GM13976 (cell line): ENCODE data around the gene KBTBD7.
A peak's percentile ranks its signal among the peaks of the same experiment; 100 is the strongest.

Experiments used
- DNase-seq: peaks from one replicate; pipeline ENCODE4 v3.0.0; 2012; ENCODE audit warnings: low spot score
- CTCF ChIP-seq: IDR thresholded peaks from 2 replicates; pipeline ENCODE4 v1.5.1; 2012; ENCODE audit warnings: borderline replicate concordance, mild to moderate bottlenecking; ENCODE audit not compliant: insufficient read depth; ENCODE audit errors: extremely low read depth, missing control alignments, control extremely low read depth
- in situ Hi-C: fragments of 300-500 bp; cut with MboI; formaldehyde crosslinking; loops from one replicate; pipeline ENCODE4 v1.12.0; 2022; ENCODE audit warnings: low sequenced_read_pairs, mixed read lengths, inconsistent platforms; ENCODE audit not compliant: unreplicated experiment

KBTBD7 gene

DNA sequence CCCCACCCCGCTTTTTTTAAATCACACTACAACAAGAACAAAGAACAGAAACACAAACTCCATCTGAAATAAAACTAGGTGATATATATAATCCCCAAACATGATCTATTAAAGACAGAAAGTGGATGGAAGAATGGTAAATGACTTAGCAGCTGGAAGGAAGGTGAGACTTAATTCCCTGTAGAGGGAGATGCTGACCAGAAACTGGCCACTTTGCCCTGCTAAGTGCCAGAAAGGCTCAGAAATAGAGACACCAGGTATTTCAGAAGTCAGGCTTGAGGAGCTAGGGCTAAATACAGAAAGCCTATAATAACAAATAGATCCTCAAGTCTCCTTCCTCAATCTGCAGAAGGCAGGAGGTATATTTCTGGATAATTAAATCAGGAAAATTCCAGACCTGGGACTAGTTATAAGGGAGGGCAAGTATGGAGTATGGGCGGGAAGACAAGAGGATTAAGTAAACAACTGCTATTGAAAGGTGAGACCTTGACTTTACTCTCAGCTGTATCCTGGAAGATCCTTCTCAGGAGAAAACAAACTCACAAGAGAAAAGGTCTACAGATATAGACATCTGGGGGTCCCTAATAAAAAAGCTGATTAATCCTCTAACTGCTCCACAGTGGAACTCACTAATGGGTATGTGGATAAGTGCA lies 36.8 kb upstream of the KBTBD7 start:
- TF ChIP-seq CTCF, result no peak
- no peak for DNase-seq
- in situ Hi-C loops, result no loop called here

GRCh38 chr13:41229356-41229755 lies 35.0 kb upstream of the KBTBD7 start:
- DNase-seq, result no peak
- TF ChIP-seq CTCF, result no peak
- in situ Hi-C loops, result loop anchor here (10.0 kb wide), 1 partner anchor 155 kb away; no protein-coding TSS in a partner anchor

DNA sequence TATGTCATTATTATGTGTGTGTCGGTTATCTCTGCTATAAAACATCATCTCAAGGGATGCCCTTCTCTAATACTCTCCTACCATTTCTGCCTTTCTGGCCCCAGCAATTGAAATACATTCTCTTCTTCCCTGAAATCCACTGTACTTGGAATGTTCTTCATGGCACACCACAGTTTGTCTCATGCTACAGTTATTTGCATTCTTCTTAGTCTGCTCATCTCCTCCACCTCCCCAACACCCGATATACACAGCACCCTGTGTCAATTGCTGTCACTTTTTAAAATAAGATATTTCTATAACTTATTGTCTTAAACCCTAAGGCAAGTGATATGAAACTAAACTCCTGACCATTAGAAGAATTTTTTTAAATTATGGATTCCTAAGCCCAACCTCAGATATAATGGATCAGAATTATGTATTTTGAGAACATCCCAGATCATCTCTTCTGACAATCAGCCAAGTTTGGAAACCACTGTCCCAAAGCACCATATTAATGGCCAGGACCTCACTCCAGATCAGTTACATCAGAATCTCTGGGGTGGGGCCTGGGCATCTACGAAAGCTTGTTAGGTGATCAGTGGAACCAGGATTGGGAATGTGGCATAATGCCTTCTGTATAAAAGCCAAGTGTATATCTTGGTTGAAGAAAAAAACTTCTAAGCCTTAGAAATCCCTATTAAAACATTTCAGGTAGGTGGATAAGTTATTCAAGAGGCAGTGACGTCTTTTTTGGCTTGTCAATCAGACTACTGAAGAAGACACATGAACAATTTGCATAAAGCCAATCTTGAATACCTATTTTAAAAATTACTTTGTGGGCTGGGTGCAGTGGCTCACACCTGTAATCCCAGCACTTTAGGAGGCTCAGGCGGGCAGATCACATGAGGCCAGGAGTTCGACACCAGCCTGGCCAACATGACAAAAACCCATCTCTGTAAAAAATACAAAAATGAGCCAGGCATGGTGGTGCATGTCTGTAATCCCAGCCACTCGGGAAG lies 30.0 kb upstream of the KBTBD7 start:
- in situ Hi-C loops, result loop anchor here (10.0 kb wide), 1 partner anchor 150 kb away; no protein-coding TSS in a partner anchor
- no peak for TF ChIP-seq CTCF
- no peak for DNase-seq

DNA sequence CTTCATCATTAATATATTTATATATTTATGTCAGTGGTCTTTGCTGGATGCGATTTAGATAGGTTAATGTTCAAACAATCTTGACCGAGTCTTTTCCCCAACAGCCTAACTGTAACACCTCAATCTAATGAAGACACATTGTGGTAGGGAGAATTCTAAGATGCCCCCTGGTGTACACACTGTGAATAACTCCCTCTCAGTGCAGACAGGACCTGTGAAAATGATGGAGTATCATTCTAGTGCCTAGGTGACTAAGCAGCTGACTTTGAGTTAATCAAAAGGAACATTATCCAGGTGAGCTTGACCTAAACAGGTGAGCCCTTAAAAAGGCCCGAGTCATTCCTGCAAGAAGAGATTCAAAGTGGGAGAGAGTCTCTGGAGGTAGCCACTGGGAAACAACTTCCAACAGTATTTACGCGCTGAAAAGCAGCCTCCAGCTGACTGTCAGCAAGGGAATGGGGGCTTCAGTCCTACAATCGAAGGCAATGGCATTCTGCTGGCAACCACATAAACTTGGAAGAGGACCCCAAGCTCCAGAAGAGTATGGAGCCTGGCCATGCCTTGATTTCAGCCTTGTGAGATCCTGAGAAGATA lies 28.0 kb upstream of the KBTBD7 start:
- in situ Hi-C loops, result loop anchor here (10.0 kb wide), 1 partner anchor 148 kb away; no protein-coding TSS in a partner anchor
- peak; percentile 68 for DNase-seq
- TF ChIP-seq CTCF, result peak; percentile 68

DNA sequence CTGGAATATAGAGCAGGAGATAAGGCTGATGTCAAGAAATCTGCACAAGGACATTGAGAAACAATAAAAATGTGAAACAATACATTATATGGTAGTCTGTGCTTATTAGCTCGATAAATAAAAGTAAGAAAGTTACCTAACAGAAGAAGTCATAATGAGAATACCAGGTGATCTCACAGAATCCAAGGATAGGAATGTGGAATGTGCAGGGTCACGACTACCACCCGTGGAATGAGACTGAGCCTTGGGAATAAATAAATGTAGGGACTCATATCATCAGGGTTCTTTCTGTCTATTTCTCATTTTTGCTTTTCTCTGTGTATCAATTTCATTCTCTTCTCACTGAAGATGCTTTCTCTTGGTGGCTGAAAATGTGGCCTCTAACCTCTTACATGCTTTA lies 26.0 kb upstream of the KBTBD7 start:
- in situ Hi-C loops, result loop anchor here (10.0 kb wide), 1 partner anchor 146 kb away; no protein-coding TSS in a partner anchor
- DNase-seq, result no peak
- no peak for TF ChIP-seq CTCF

- in situ Hi-C loops, result no loop called here
- no peak for DNase-seq
- no peak for TF ChIP-seq CTCF
Measured at GRCh38 chr13:41216160-41216559, 21.8 kb upstream of the KBTBD7 start.
